Neuron (in vitro differentiated cells): ENCODE measurements around the gene SPRED1.

Source experiments
- H2AFZ ChIP-seq: one replicate; pipeline ENCODE4 v1.6.1; 2013; ENCODE audit warnings: low read depth, mild to moderate bottlenecking, inconsistent platforms, low read length, moderate library complexity
- H3K27me3 ChIP-seq: one replicate; pipeline ENCODE4 v1.6.1; 2013; ENCODE audit warnings: low read length; ENCODE audit not compliant: insufficient read depth
- H3K36me3 ChIP-seq: one replicate; pipeline ENCODE4 v1.6.1; 2013; ENCODE audit warnings: low read length; ENCODE audit not compliant: insufficient read depth
- H3K4me1 ChIP-seq: one replicate; pipeline ENCODE4 v1.6.1; 2013; ENCODE audit warnings: low read length; ENCODE audit not compliant: insufficient read depth
- H3K4me3 ChIP-seq: 2 replicates; pipeline ENCODE4 v1.5.1; 2013; ENCODE audit warnings: mild to moderate bottlenecking, low read length, moderate library complexity
- H3K9me3 ChIP-seq: one replicate; pipeline ENCODE4 v1.6.1; 2013; ENCODE audit warnings: low read length

SPRED1 gene

DNA sequence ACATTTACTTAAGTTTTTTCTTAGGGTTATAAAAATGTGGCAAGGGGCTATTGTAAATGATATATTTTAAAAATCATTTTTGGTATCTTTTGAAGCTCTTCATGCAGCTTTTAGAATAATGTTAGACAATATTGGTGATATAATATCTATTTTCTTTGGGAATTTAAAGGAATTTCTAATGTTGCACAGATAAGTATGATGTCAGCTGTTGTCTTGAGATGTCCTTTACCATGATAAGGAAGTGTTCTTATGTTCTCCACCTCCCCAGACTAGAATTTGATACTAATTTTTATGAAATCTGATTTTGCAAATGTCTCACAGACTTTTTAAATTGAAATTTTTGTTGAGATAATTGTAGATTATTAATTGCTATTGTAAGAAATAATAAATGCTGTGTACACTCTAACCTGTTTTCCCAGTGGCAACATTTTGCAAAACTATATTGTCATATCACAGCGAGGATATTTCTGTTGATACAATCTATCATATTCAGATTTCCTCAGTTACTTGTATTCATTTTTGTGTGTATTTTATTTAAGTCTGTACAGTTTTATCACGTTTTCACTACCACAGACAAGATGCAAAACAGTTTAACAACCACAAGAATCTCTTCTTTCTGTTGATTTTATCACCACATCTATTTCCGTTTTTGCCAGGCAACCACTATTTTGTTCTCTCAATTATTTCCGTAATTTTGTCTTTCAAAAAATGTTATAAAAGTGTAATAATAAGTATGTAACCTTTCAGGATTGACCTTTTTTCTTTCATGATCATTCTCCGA lies 55.4 kb downstream of the SPRED1 start:
- no peak overlapping the region for H3K4me3 ChIP-seq
- H3K4me1 ChIP-seq = no peaks in the 10 kb centered on the region
- peaks cover 25% of the 10 kb centered on the region for H3K36me3 ChIP-seq
- no peaks in the 10 kb centered on the region for H3K27me3 ChIP-seq
- no peaks in the 10 kb centered on the region for H3K9me3 ChIP-seq
- H2AFZ ChIP-seq = no peak overlapping the region

DNA sequence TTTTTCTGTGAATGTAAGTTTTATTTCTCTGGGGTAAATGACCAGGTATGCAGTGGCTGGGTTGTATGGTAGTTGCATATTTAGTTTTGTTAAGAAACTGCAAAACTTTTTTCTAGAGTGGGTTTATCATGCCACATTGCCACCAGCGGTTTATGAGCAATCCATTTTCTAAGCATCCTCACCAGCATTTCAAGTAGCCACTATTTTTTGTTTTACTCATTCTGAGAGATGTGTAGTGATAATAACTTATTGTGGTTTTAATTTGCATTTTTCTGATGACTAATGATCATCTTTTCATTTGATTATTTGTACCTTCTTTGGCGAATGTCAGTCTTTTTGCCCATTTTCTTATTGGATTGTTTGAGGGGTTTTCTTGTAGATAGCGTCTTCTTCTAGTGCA lies 56.2 kb downstream of the SPRED1 start:
- Histone ChIP-seq H3K27me3 (no peaks in the 10 kb centered on the region), H3K36me3 (peaks cover 25% of the 10 kb centered on the region), H3K9me3 (no peaks in the 10 kb centered on the region), H3K4me1 (no peaks in the 10 kb centered on the region), H2AFZ (no peak overlapping the region), H3K4me3 (no peak overlapping the region)

GRCh38 chr15:38312190-38312589 lies 59.6 kb downstream of the SPRED1 start:
- Histone ChIP-seq H3K36me3 (peaks cover 16% of the 10 kb centered on the region), H3K27me3 (no peaks in the 10 kb centered on the region), H3K9me3 (no peaks in the 10 kb centered on the region), H2AFZ (no peak overlapping the region), H3K4me3 (no peak overlapping the region), H3K4me1 (no peaks in the 10 kb centered on the region)

DNA sequence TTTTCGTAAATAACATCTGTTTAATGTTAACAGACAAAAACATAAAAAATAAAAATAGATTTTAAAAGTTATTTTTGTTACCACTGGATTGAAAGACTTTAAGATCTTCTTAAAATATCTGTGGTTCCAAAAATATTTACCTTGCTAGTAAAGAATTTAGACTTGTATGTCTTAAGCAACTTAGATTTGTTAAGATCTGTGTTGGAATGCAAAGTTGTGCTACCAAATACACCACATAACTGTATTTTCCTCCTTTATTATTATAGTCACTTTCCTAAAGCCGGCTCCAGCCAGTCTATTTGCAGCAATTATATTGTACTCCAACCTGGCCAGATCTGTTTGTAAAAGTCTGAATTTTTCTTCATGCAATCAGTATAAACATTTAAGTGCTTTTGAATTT lies 63.7 kb downstream of the SPRED1 start:
- Histone ChIP-seq H3K36me3 (peaks cover 2% of the 10 kb centered on the region), H3K4me1 (no peaks in the 10 kb centered on the region), H3K4me3 (no peak overlapping the region), H3K9me3 (no peaks in the 10 kb centered on the region), H2AFZ (no peak overlapping the region), H3K27me3 (no peaks in the 10 kb centered on the region)

GRCh38 chr15:38320181-38320580 lies 67.5 kb downstream of the SPRED1 start:
- Histone ChIP-seq H3K36me3 (peaks cover 20% of the 10 kb centered on the region), H3K4me1 (no peaks in the 10 kb centered on the region), H3K27me3 (no peaks in the 10 kb centered on the region), H3K9me3 (no peaks in the 10 kb centered on the region), H2AFZ (no peak overlapping the region), H3K4me3 (no peak overlapping the region)

DNA sequence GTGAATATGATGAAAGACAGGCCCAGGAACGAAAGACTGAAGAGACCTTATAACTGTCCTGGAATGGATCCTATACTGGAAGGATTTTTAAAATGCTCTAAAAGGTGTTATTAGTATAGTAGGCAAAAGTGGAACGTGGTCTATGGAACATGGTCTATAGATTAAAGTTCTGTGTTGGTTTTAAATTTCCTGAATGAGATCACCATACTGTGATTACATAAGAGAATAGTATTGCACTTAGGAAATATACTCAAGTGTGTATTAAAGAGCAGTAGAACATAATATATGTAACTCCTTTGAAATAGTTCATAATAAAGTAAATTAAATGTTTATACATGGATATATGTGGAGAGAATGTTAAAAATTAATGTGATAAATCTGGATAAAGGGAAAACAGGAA lies 68.2 kb downstream of the SPRED1 start:
- Histone ChIP-seq H3K27me3 (no peaks in the 10 kb centered on the region), H3K36me3 (peaks cover 27% of the 10 kb centered on the region), H2AFZ (no peak overlapping the region), H3K4me3 (no peak overlapping the region), H3K9me3 (no peaks in the 10 kb centered on the region), H3K4me1 (no peaks in the 10 kb centered on the region)

DNA sequence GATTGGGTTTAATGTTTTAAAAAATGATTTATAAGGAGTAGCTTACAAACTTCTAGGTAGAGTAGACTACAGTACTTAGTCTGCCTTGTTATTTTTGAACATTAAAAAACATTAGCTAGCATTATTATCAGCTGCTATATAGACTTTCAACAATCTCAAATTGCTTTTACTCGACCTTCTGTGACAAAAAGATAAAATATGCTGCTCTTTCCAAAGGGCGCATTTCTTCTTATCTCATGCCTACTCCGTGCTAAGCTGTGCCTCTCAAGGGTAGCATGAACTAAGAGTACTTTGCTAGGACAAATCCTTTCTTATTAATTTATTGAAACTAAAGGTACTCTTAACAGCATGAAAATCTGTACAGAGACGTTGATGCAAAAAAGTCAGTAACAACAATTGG lies 71.3 kb downstream of the SPRED1 start:
- H3K36me3 ChIP-seq = peaks cover 50% of the 10 kb centered on the region

GRCh38 chr15:38324939-38325647 lies 72.5 kb downstream of the SPRED1 start:
- Histone ChIP-seq H3K27me3 (no peaks in the 10 kb centered on the region), H2AFZ (no peak overlapping the region), H3K36me3 (peaks cover 58% of the 10 kb centered on the region), H3K4me1 (no peaks in the 10 kb centered on the region), H3K4me3 (no peak overlapping the region), H3K9me3 (no peaks in the 10 kb centered on the region)

More for the DNA sequence above, 71.3 kb downstream of the SPRED1 start:
- Histone ChIP-seq H3K27me3 (no peaks in the 10 kb centered on the region), H2AFZ (no peak overlapping the region), H3K9me3 (no peaks in the 10 kb centered on the region), H3K4me1 (no peaks in the 10 kb centered on the region), H3K4me3 (no peak overlapping the region)

DNA sequence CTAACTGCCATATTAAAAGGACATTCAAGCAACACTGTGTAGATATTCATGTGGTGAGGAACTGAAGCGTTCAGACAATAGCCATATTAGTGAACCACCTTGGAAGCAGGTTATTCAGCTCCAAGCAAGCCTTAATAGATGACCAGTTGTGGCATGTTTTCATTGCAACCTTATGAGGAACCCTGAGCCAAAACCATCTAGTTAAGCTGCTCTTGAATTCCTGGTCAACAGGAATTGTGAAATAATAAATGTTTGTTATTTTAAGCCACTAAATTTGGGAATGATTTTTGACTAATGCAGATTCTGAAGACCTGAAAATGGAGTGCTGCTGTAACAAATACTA lies 73.0 kb downstream of the SPRED1 start:
- Histone ChIP-seq H3K27me3 (no peaks in the 10 kb centered on the region), H3K4me1 (no peaks in the 10 kb centered on the region), H2AFZ (no peak overlapping the region), H3K4me3 (no peak overlapping the region), H3K9me3 (no peaks in the 10 kb centered on the region), H3K36me3 (peaks cover 62% of the 10 kb centered on the region)

GRCh38 chr15:38332711-38333110 lies 80.1 kb downstream of the SPRED1 start:
- Histone ChIP-seq H3K9me3 (no peaks in the 10 kb centered on the region), H3K4me3 (no peak overlapping the region), H3K4me1 (no peaks in the 10 kb centered on the region), H2AFZ (no peak overlapping the region), H3K36me3 (peaks cover 26% of the 10 kb centered on the region), H3K27me3 (no peaks in the 10 kb centered on the region)

DNA sequence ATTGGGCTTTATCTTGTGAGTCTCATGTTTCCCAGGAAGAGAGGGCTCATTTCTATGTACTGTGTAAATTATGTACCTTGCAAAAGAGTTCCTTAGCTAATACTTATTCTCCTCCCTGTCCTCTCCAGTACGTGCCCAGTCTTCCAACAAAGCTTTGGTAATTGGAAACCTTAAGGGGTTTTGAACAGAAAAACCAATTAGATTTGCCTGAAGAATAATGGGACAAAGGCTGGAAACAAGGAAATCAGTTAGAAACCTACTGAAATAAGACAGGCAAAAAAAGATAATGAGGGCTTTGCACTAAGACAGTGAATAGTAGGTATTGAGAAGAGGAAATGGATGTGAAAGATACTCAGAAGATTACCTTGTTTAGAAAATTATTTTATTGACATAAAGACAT lies 82.5 kb downstream of the SPRED1 start:
- Histone ChIP-seq H3K27me3 (no peaks in the 10 kb centered on the region), H2AFZ (no peak overlapping the region), H3K4me1 (no peaks in the 10 kb centered on the region), H3K36me3 (peaks cover 20% of the 10 kb centered on the region), H3K9me3 (no peaks in the 10 kb centered on the region), H3K4me3 (no peak overlapping the region)

- no peak overlapping the region for H3K4me3 ChIP-seq
- H3K9me3 ChIP-seq = no peaks in the 10 kb centered on the region
- no peak overlapping the region for H2AFZ ChIP-seq
- no peaks in the 10 kb centered on the region for H3K4me1 ChIP-seq
- no peaks in the 10 kb centered on the region for H3K27me3 ChIP-seq
- H3K36me3 ChIP-seq = peaks cover 45% of the 10 kb centered on the region
These were observed 91.7 kb downstream of the SPRED1 start for GRCh38 chr15:38344351-38344750.

DNA sequence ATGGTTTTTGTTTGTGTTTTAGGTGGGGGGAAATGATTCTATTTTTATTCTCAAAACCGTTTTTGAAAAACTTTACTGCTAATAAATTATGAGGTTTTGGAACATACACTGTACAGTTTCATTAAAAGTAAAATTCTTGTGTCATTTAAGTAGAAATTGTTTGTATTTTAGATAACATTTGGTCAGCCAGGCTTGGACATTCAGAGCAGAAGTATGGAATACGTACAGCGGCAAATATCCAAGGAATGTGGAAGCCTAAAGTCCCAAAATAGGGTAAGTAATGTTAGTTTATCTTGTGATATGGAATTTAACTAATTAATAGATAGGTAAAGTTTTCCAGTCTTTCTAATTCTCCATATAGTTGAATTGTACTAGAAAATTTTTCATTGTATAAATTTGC lies 96.6 kb downstream of the SPRED1 start:
- H3K9me3 ChIP-seq = no peaks in the 10 kb centered on the region
- no peaks in the 10 kb centered on the region for H3K4me1 ChIP-seq
- peaks cover 49% of the 10 kb centered on the region for H3K36me3 ChIP-seq
- H2AFZ ChIP-seq = no peak overlapping the region
- no peak overlapping the region for H3K4me3 ChIP-seq
- H3K27me3 ChIP-seq = no peaks in the 10 kb centered on the region
